GM12878 (cell line): ENCODE measurements around the gene DMAC2.

ENCODE experiments used
- CBX5 ChIP-seq: sonication (generic); IDR thresholded peaks from 2 replicates; pipeline ENCODE4 v1.6.1; 2016; ENCODE audit warnings: low read depth, moderate library complexity, mild to moderate bottlenecking, inconsistent platforms
- YY1 ChIP-seq: IDR thresholded peaks from 2 replicates; pipeline ENCODE4 v1.6.1; 2011; ENCODE audit warnings: low read depth, mild to moderate bottlenecking, low read length
- ZNF217 ChIP-seq: fragments of 450-650 bp; IDR thresholded peaks from 2 replicates; pipeline ENCODE4 v1.6.1; 2017; ENCODE audit warnings: antibody characterized with exemption, mild to moderate bottlenecking

DNA sequence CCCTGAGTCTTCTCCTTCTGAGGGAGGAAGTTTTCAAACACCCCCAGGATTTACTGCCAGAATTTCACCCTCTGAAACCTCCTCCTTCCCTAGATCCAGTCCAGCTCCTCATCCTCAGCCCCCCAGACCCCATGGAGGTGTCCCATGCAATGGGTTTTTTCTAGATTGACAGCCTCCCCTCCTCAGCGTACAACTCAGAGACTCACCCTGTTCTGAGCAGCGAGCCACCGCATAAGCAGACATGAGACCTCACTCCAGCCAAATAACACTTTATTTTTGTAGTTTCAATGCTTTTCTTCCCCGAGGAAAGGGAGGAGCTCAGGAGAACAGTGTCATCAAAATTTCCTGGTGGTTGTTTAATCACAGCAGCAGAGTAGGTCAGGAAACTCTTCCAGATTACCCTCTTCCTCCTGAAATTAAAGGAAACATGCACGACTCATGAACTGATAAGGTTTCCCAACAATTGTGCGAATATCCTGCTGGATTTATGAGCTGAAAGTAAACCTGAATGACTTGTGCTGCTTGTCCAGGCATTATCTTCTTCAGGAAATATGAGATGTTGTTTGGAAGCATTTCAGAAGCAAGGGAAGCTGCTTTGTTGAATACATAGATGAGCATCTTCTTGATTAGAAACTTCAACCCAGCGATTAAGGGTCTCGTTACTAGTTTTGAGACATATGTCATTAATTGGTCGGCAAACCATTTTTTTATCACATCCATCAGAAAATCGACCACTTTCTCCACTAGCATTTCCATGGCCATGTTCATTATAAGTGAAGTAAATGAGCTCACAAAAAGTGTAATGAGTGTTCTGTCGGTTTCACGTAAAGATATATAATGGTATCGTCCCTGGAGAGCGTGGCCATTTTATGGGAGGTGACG is 39.4 kb upstream of the DMAC2 start:
- TF ChIP-seq YY1 (no peak), CBX5 (no peak), ZNF217 (no peak)
